Measurements from ENCODE around the gene COL5A1.
"Not testable (repeated sequence)": the region's sequence is repeated elsewhere in the genome, so short reads cannot be mapped to it uniquely, and the experiment has no call there.

Gene COL5A1

GRCh38 chr9:134705786-134706185 is 64.2 kb downstream of the COL5A1 start:
- H3K4me1 ChIP-seq (ENCODE audit: insufficient read depth, low read length): no peaks in the 10 kb centered on the region
- H3K9me3 ChIP-seq (ENCODE audit: control insufficient read depth, insufficient read depth, low read length): no peaks in the 10 kb centered on the region
- no peak overlapping the region for H3K9ac ChIP-seq (ENCODE audit: low read depth, low read length)
- H3K36me3 ChIP-seq (ENCODE audit: insufficient read depth, low read length): peaks cover 8% of the 10 kb centered on the region; the same call in 1 of the 2 replicates

GRCh38 chr9:134706522-134706921 is 64.9 kb downstream of the COL5A1 start:
- H3K36me3 ChIP-seq (ENCODE audit: insufficient read depth, low read length): peaks cover 8% of the 10 kb centered on the region; the same call in 1 of the 2 replicates
- H3K4me1 ChIP-seq (ENCODE audit: insufficient read depth, low read length): no peaks in the 10 kb centered on the region
- no peak overlapping the region for H3K9ac ChIP-seq (ENCODE audit: low read depth, low read length)
- no peaks in the 10 kb centered on the region for H3K9me3 ChIP-seq (ENCODE audit: control insufficient read depth, insufficient read depth, low read length)

- Histone ChIP-seq H3K9ac (ENCODE audit: low read depth, low read length) (no peak overlapping the region), H3K9me3 (ENCODE audit: control insufficient read depth, insufficient read depth, low read length) (no peaks in the 10 kb centered on the region), H3K36me3 (ENCODE audit: insufficient read depth, low read length) (peaks cover 8% of the 10 kb centered on the region; the same call in 1 of the 2 replicates), H3K4me1 (ENCODE audit: insufficient read depth, low read length) (no peaks in the 10 kb centered on the region)
Observed at GRCh38 chr9:134707031-134707680, 65.6 kb downstream of the COL5A1 start.

GRCh38 chr9:134707731-134708671 is 66.4 kb downstream of the COL5A1 start:
- Histone ChIP-seq H3K9me3 (ENCODE audit: control insufficient read depth, insufficient read depth, low read length) (no peaks in the 10 kb centered on the region), H3K9ac (ENCODE audit: low read depth, low read length) (no peak overlapping the region), H3K4me1 (ENCODE audit: insufficient read depth, low read length) (no peaks in the 10 kb centered on the region), H3K36me3 (ENCODE audit: insufficient read depth, low read length) (peaks cover 8% of the 10 kb centered on the region; the same call in 1 of the 2 replicates)

GRCh38 chr9:134708672-134709038 is 67.1 kb downstream of the COL5A1 start:
- Histone ChIP-seq H3K9ac (ENCODE audit: low read depth, low read length) (no peak overlapping the region), H3K4me1 (ENCODE audit: insufficient read depth, low read length) (no peaks in the 10 kb centered on the region), H3K9me3 (ENCODE audit: control insufficient read depth, insufficient read depth, low read length) (no peaks in the 10 kb centered on the region)

GRCh38 chr9:134709512-134710270 is 68.1 kb downstream of the COL5A1 start:
- no peaks in the 10 kb centered on the region for H3K4me1 ChIP-seq (ENCODE audit: insufficient read depth, low read length)
- H3K9ac ChIP-seq (ENCODE audit: low read depth, low read length): no peak overlapping the region
- H3K36me3 ChIP-seq (ENCODE audit: insufficient read depth, low read length): peaks cover 2% of the 10 kb centered on the region; the same call in 1 of the 2 replicates
- no peaks in the 10 kb centered on the region for H3K9me3 ChIP-seq (ENCODE audit: control insufficient read depth, insufficient read depth, low read length)

More at GRCh38 chr9:134708672-134709038, 67.1 kb downstream of the COL5A1 start:
- peaks cover 8% of the 10 kb centered on the region; the same call in 1 of the 2 replicates for H3K36me3 ChIP-seq (ENCODE audit: insufficient read depth, low read length)

- Histone ChIP-seq H3K36me3 (ENCODE audit: insufficient read depth, low read length) (no peaks in the 10 kb centered on the region; the same call in 1 of the 2 replicates), H3K9ac (ENCODE audit: low read depth, low read length) (no peak overlapping the region), H3K4me1 (ENCODE audit: insufficient read depth, low read length) (no peaks in the 10 kb centered on the region), H3K9me3 (ENCODE audit: control insufficient read depth, insufficient read depth, low read length) (no peaks in the 10 kb centered on the region)
Observed at GRCh38 chr9:134710271-134710540, 68.6 kb downstream of the COL5A1 start.

- H3K4me1 ChIP-seq (ENCODE audit: insufficient read depth, low read length): no peaks in the 10 kb centered on the region
- no peak overlapping the region for H3K9ac ChIP-seq (ENCODE audit: low read depth, low read length)
- no peaks in the 10 kb centered on the region for H3K9me3 ChIP-seq (ENCODE audit: control insufficient read depth, insufficient read depth, low read length)
- H3K36me3 ChIP-seq (ENCODE audit: insufficient read depth, low read length): no peaks in the 10 kb centered on the region
Observed at GRCh38 chr9:134710901-134711300, 69.3 kb downstream of the COL5A1 start.

- no peak overlapping the region for H3K9ac ChIP-seq (ENCODE audit: low read depth, low read length)
- H3K36me3 ChIP-seq (ENCODE audit: insufficient read depth, low read length): no peaks in the 10 kb centered on the region
- no peaks in the 10 kb centered on the region for H3K9me3 ChIP-seq (ENCODE audit: control insufficient read depth, insufficient read depth, low read length)
- no peaks in the 10 kb centered on the region for H3K4me1 ChIP-seq (ENCODE audit: insufficient read depth, low read length)
Observed at GRCh38 chr9:134712243-134712642, 70.6 kb downstream of the COL5A1 start.

- Histone ChIP-seq H3K9me3 (ENCODE audit: control insufficient read depth, insufficient read depth, low read length) (no peaks in the 10 kb centered on the region), H3K4me1 (ENCODE audit: insufficient read depth, low read length) (no peaks in the 10 kb centered on the region)
Observed at GRCh38 chr9:134712926-134713325, 71.3 kb downstream of the COL5A1 start.

GRCh38 chr9:134715536-134715935 is 73.9 kb downstream of the COL5A1 start:
- not testable (repeated sequence) for H3K9me3 ChIP-seq (ENCODE audit: control insufficient read depth, insufficient read depth, low read length); H3K4me1 ChIP-seq (ENCODE audit: insufficient read depth, low read length); H3K9ac ChIP-seq (ENCODE audit: low read depth, low read length); H3K36me3 ChIP-seq (ENCODE audit: insufficient read depth, low read length)

More at GRCh38 chr9:134712926-134713325, 71.3 kb downstream of the COL5A1 start:
- Histone ChIP-seq H3K9ac (ENCODE audit: low read depth, low read length) (no peak overlapping the region), H3K36me3 (ENCODE audit: insufficient read depth, low read length) (no peaks in the 10 kb centered on the region)

- Histone ChIP-seq H3K4me1 (ENCODE audit: insufficient read depth, low read length) (no peaks in the 10 kb centered on the region), H3K9ac (ENCODE audit: low read depth, low read length) (no peak overlapping the region), H3K36me3 (ENCODE audit: insufficient read depth, low read length) (no peaks in the 10 kb centered on the region), H3K9me3 (ENCODE audit: control insufficient read depth, insufficient read depth, low read length) (no peaks in the 10 kb centered on the region)
Observed at GRCh38 chr9:134716067-134716466, 74.5 kb downstream of the COL5A1 start.

GRCh38 chr9:134717056-134717455 is 75.5 kb downstream of the COL5A1 start:
- H3K9ac ChIP-seq (ENCODE audit: low read depth, low read length): no peak overlapping the region
- no peaks in the 10 kb centered on the region for H3K9me3 ChIP-seq (ENCODE audit: control insufficient read depth, insufficient read depth, low read length)
- no peaks in the 10 kb centered on the region for H3K36me3 ChIP-seq (ENCODE audit: insufficient read depth, low read length)
- no peaks in the 10 kb centered on the region for H3K4me1 ChIP-seq (ENCODE audit: insufficient read depth, low read length)

GRCh38 chr9:134717924-134718645 is 76.5 kb downstream of the COL5A1 start:
- no peaks in the 10 kb centered on the region for H3K36me3 ChIP-seq (ENCODE audit: insufficient read depth, low read length)
- H3K9ac ChIP-seq (ENCODE audit: low read depth, low read length): no peak overlapping the region
- no peaks in the 10 kb centered on the region for H3K9me3 ChIP-seq (ENCODE audit: control insufficient read depth, insufficient read depth, low read length)
- no peaks in the 10 kb centered on the region for H3K4me1 ChIP-seq (ENCODE audit: insufficient read depth, low read length)
